Activated CD8-positive, alpha-beta T cell treated with anti-CD3 and anti-CD28 coated beads for 36 hours (primary cell): ENCODE results near the gene MBNL1. TPM values are rescaled to one million over a fixed set of nuclear protein-coding genes. Genes with fewer than 3 reads are reported as not detected.

Source experiments
- ATAC-seq: fragments of 200-7000 bp; cut with Tn5 transposase; one replicate; pipeline ENCODE4 v1.10.0; 2021; ENCODE audit warnings: mild to moderate bottlenecking, moderate library complexity
- CTCF ChIA-PET: fragments of 350-600 bp; sonication (Branson Sonifier 250); formaldehyde crosslinking; loops from one replicate; lab custom pipeline; 2021; ENCODE audit warnings: antibody characterized with exemption; lab: Charles Lee
- POLR2A ChIA-PET: fragments of 350-600 bp; sonication (Branson Sonifier 250); formaldehyde crosslinking; loops from one replicate; lab custom pipeline; 2021; ENCODE audit warnings: antibody characterized with exemption; lab: Charles Lee
- DNase-seq: peaks from one replicate; pipeline ENCODE4 v3.0.0-alpha.2; 2020
- H3K27ac Mint-ChIP-seq: one replicate; pipeline ENCODE4 v1.8.0; 2021; ENCODE audit warnings: mild to moderate bottlenecking, mixed read lengths
- H3K27me3 Mint-ChIP-seq: one replicate; pipeline ENCODE4 v1.8.0; 2021; ENCODE audit warnings: mixed read lengths
- H3K36me3 Mint-ChIP-seq: one replicate; pipeline ENCODE4 v1.8.0; 2021; ENCODE audit warnings: low read depth, mixed read lengths
- H3K4me1 Mint-ChIP-seq: one replicate; pipeline ENCODE4 v1.8.0; 2021; ENCODE audit warnings: low read depth, mixed read lengths
- H3K4me3 Mint-ChIP-seq: one replicate; pipeline ENCODE4 v1.8.0; 2021; ENCODE audit warnings: mild to moderate bottlenecking, moderate library complexity, mixed read lengths
- H3K9me3 Mint-ChIP-seq: one replicate; pipeline ENCODE4 v1.8.0; 2021; ENCODE audit warnings: mixed read lengths
- CTCF ChIP-seq: fragments of 200-600 bp; IDR thresholded peaks from one replicate; pipeline ENCODE4 v1.8.0; 2022; ENCODE audit warnings: antibody characterized with exemption, mild to moderate bottlenecking
- intact Hi-C: fragments of 100-400 bp; cut with micrococcal nuclease; formaldehyde crosslinking; loops from one replicate; pipeline ENCODE4 v1.10.0; 2022
- total RNA-seq, 2 experiments: library from RNA; stranded (reverse); gene quantifications; one replicate each; pipeline ENCODE4 v1.2.3, GENCODE V29; 2021

MBNL1 gene
- total RNA-seq, 2 experiments from 2014 or later, result 341 to 360 TPM

DNA sequence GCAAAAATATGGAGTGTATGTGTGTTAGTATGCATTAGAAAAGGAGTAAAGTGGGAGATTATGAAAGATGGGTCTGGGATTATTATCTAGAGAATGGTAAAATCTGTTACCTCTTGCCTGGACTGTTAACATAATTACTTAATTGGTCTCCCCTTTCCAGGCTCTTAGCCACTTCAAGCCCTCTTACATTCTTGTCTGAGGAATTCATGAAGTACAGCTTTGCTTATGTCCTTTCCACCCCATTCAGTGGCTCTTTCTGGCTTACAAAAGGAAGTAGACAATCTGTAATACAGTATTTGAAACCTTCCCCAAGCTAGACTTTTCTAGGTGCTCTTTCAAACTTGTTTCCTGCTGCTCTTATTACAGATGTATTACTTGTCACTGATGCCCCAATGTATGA is 129.8 kb downstream of the MBNL1 start:
- Mint-ChIP-seq H3K27me3 (no peaks in the 10 kb centered on the region), H3K4me3 (no peak overlapping the region), H3K36me3 (peaks cover 54% of the 10 kb centered on the region), H3K27ac (peak overlapping the region; percentile 79), H3K9me3 (peaks cover 2% of the 10 kb centered on the region), H3K4me1 (peaks cover 74% of the 10 kb centered on the region)
- intact Hi-C loops, result no loop called here
- POLR2A ChIA-PET, result interaction anchor here (1.0 kb wide), 1 partner anchor 11 kb away, joined by 3 read pairs; no protein-coding TSS in a partner anchor
- no peak for TF ChIP-seq CTCF
- CTCF ChIA-PET, result interaction anchor here (0.6 to 1.2 kb wide), 4 partner anchors 14 to 215 kb away, joined by 3 read pairs; no protein-coding TSS in a partner anchor
- no peak for DNase-seq
- ATAC-seq, result no peak

DNA sequence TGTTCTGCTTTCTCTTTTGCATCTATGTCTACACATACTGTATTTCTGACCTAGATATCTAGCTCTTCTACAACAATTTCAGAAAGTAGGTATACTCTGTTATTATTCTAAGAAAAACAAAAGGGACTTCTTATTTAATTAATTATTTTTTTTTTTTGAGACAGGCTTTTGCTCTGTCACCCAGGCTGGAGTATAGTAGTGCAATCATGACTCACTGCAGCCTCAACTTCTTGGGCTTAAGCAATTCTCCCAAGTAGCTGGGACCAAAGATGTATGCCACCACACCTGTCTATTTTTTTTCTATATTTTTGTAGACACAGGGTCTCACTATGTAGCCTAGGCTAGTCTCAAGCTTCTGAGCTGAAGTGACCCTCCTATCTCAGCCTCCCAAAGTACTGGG is 130.6 kb downstream of the MBNL1 start:
- peak; percentile 28 for ATAC-seq
- TF ChIP-seq CTCF, result no peak
- ChIA-PET CTCF (interaction anchor here (0.9 to 1.7 kb wide), 7 partner anchors 9 to 215 kb away, joined by 3 to 6 read pairs (median 3); no protein-coding TSS in a partner anchor), POLR2A (interaction anchor here (0.6 to 1.0 kb wide), 2 partner anchors 12 to 83 kb away, joined by 3 to 5 read pairs; no protein-coding TSS in a partner anchor)
- peaks cover 56% of the 10 kb centered on the region for H3K36me3 Mint-ChIP-seq
- peak overlapping the region; percentile 79 for H3K27ac Mint-ChIP-seq
- DNase-seq, result no peak
- intact Hi-C loops, result no loop called here
- peaks cover 2% of the 10 kb centered on the region for H3K9me3 Mint-ChIP-seq
- peaks cover 80% of the 10 kb centered on the region for H3K4me1 Mint-ChIP-seq
- H3K27me3 Mint-ChIP-seq, result no peaks in the 10 kb centered on the region
- no peak overlapping the region for H3K4me3 Mint-ChIP-seq

- no peak for TF ChIP-seq CTCF
- CTCF ChIA-PET, result interaction anchor here (0.8 to 1.8 kb wide), 4 partner anchors 9 to 43 kb away, joined by 3 to 5 read pairs (median 4); no protein-coding TSS in a partner anchor
- DNase-seq (no peak), ATAC-seq (no peak)
- H3K4me3 Mint-ChIP-seq, result no peak overlapping the region
- peaks cover 80% of the 10 kb centered on the region for H3K4me1 Mint-ChIP-seq
- peaks cover 2% of the 10 kb centered on the region for H3K9me3 Mint-ChIP-seq
- peaks cover 50% of the 10 kb centered on the region for H3K36me3 Mint-ChIP-seq
- intact Hi-C loops, result no loop called here
- no peaks in the 10 kb centered on the region for H3K27me3 Mint-ChIP-seq
- POLR2A ChIA-PET, result no interaction called here
- peak overlapping the region; percentile 82 for H3K27ac Mint-ChIP-seq
These were observed 132.2 kb downstream of the MBNL1 start for GRCh38 chr3:152400887-152401286.

DNA sequence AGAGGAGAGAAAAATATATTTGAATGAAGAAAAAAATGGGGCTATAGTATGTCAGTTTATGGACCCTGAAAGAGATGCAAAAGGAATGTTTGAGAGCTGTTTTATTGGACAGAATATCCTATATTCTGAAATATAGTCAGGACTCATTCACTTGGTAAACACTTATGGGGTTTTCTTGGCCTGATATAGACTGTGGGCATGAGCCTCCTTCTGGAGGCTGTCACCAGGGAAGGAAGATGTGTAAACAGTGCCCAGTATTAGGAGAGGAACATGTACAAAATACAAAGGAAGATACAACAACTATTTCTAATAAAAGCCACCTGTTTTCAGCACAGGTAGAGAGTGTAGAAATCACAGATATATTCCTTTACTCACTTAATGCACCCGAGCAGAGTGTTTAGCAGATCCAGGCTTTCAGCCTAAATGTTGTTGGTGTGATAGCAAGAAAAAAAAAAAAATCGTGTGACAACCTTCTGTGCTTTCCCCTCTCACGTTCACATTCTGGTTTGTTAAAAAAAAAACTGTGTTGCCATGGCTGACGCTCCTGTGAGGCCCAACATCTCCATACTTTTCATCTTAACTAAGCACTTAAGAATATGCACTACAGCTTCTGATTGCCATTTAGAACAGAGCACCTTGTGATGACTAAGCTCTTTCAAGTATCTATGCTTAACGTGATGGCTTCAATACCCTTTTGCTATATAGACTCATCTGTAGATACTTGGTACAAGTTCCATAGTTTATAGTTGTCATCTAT is 134.1 kb downstream of the MBNL1 start:
- Mint-ChIP-seq H3K9me3 (no peaks in the 10 kb centered on the region), H3K4me1 (peaks cover 81% of the 10 kb centered on the region), H3K27ac (peak overlapping the region; percentile 82), H3K4me3 (peak overlapping the region; percentile 6), H3K27me3 (no peaks in the 10 kb centered on the region), H3K36me3 (peaks cover 43% of the 10 kb centered on the region)
- DNase-seq, result peak; percentile 35
- TF ChIP-seq CTCF, result no peak
- ATAC-seq, result peak; percentile 86
- CTCF ChIA-PET, result interaction anchor here (0.7 to 1.8 kb wide), 5 partner anchors 10 to 210 kb away, joined by 3 to 5 read pairs (median 3); no protein-coding TSS in a partner anchor
- intact Hi-C loops, result no loop called here
- POLR2A ChIA-PET, result no interaction called here

GRCh38 chr3:152403632-152404066 is 134.9 kb downstream of the MBNL1 start:
- ATAC-seq (peak; percentile 7), DNase-seq (no peak)
- Mint-ChIP-seq H3K4me1 (peaks cover 82% of the 10 kb centered on the region), H3K27ac (peak overlapping the region; percentile 82), H3K27me3 (no peaks in the 10 kb centered on the region), H3K36me3 (peaks cover 44% of the 10 kb centered on the region), H3K4me3 (peak overlapping the region; percentile 6), H3K9me3 (no peaks in the 10 kb centered on the region)
- ChIA-PET POLR2A (no interaction called here), CTCF (interaction anchor here (0.8 to 1.8 kb wide), 2 partner anchors 11 to 17 kb away, joined by 3 to 5 read pairs; no protein-coding TSS in a partner anchor)
- TF ChIP-seq CTCF, result no peak
- intact Hi-C loops, result no loop called here
